ENCODE measurements around the gene GIMAP6. TPM values are rescaled to one million over a fixed set of nuclear protein-coding genes. Genes with fewer than 3 reads are reported as not detected.
A peak's percentile ranks its signal among the peaks of the same experiment; 100 is the strongest.
"Not testable (repeated sequence)": the region's sequence is repeated elsewhere in the genome, so short reads cannot be mapped to it uniquely, and the experiment has no call there.

Gene GIMAP6
- total RNA-seq, 4 donors from 2014 or later: 14.4 to 68.8 (median 29.4) TPM

DNA sequence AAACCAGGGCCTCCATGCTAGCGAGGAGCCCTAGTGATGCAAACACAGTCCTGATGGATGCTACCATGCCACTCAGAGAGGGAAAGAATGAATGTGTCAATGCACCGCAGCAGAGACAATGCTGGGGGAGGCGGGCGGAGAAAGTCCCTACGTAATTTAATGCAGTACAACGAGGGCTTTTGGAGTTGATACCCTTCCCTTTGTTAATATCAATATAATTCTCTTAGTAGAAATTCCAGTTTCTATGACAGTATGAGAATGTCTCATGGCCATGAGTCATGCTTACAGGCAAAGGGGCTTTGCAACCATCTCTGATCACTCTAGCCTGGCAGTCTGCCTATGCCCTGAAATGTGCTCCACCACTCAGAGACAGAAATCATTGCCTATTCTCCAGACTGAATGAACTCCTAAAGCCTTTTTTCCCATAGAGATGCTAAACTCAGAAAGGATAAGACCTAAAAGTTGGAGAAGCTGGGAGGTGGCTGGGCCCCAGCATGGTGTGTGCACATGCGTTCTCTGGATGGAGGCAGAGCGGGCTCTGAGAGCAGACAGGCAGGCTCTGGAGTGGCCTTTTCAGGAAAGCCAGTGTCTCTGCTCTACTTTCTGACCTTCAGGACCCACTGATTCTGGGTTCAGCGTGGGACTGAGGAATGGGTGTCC, 33.0 kb upstream of the GIMAP6 start:
- Histone ChIP-seq H3K27me3 (no peaks in the 10 kb centered on the region), H3K36me3 (no peaks in the 10 kb centered on the region), H3K27ac (peak overlapping the region in 1 of 4 donors; percentile 40), H3K4me3 (no peak overlapping the region), H3K4me1 (no peaks in the 10 kb centered on the region), H3K9me3 (peaks cover 0 to 3% (median 0%) of the 10 kb centered on the region in 4 donors)
- 86 to 90% methylated on average over 9 of the region's 9 CpGs for WGBS, 2 donors
- TF ChIP-seq POLR2A (IDR thresholded peaks at IDR 0.05) (no peak), EP300 (IDR thresholded peaks at IDR 0.05) (no peak)
- TF ChIP-seq, protein P1, sequence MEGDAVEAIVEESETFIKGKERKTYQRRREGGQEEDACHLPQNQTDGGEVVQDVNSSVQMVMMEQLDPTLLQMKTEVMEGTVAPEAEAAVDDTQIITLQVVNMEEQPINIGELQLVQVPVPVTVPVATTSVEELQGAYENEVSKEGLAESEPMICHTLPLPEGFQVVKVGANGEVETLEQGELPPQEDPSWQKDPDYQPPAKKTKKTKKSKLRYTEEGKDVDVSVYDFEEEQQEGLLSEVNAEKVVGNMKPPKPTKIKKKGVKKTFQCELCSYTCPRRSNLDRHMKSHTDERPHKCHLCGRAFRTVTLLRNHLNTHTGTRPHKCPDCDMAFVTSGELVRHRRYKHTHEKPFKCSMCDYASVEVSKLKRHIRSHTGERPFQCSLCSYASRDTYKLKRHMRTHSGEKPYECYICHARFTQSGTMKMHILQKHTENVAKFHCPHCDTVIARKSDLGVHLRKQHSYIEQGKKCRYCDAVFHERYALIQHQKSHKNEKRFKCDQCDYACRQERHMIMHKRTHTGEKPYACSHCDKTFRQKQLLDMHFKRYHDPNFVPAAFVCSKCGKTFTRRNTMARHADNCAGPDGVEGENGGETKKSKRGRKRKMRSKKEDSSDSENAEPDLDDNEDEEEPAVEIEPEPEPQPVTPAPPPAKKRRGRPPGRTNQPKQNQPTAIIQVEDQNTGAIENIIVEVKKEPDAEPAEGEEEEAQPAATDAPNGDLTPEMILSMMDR (IDR thresholded peaks at IDR 0.05): no peak
- no peak for DNase-seq (ENCODE audit: low spot score in 2 of 2)

DNA sequence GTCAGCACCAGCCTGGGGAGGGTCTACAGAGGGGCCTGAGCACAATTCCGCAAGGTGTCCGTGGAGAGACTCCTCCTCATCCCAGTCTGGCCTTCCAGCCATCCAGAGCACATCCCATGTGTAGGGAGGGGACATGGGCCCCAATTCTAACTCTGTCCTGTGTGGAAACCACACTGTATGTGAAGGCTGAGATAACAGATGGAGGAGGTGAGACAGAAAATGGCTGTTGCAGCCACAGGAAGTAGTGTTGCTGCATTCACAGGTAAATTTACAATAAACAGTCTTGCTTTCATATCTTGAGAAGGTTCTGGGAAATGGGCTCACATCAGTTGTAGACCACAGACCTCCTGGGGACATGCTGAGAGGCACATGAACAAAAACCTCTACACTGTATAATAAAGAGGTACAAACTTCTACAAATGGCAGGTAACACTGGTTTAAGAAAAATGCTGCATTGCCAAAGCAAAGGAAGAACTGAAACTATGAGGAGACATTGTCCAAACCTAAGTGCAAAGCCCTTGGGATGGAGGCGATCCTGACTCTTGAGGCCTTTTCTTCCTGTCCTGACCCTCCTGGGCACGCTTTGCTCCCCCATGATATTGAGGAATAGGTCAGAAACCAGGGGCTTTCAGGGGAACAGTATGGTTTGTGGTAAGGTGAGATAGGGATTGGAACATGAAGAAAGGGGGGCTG, 31.8 kb upstream of the GIMAP6 start:
- TF ChIP-seq, protein P1 (IDR thresholded peaks at IDR 0.05): no peak
- no peak for TF ChIP-seq EP300 (IDR thresholded peaks at IDR 0.05)
- WGBS, 2 donors: 87 to 90% methylated on average over 4 of the region's 4 CpGs
- Histone ChIP-seq H3K4me1 (no peaks in the 10 kb centered on the region), H3K36me3 (no peaks in the 10 kb centered on the region), H3K9me3 (peaks cover 0 to 2% (median 0%) of the 10 kb centered on the region in 4 donors), H3K27me3 (no peaks in the 10 kb centered on the region), H3K27ac (peak overlapping the region in 1 of 4 donors; percentile 32), H3K4me3 (no peak overlapping the region)
- no peak for DNase-seq (ENCODE audit: low spot score in 2 of 2)

DNA sequence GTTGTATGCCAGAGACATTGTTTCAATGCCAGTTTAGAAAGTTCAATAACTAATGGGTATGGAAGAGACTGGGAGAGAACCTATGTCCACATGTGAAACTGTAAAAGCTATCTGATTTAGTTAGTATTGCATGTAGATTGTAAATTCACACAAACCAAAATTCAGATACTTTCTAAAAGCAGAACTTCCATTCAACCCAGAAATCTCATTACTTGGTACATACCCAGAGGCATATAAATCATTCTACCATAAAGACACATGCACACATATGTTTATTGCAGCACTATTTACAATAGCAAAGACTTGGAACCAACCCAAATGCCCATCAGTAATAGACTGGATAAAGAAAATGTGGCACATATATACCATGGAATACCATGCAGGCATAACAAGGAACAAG, 30.6 kb upstream of the GIMAP6 start:
- DNase-seq (ENCODE audit: low spot score in 2 of 2); H3K4me1 ChIP-seq: not testable (repeated sequence)

DNA sequence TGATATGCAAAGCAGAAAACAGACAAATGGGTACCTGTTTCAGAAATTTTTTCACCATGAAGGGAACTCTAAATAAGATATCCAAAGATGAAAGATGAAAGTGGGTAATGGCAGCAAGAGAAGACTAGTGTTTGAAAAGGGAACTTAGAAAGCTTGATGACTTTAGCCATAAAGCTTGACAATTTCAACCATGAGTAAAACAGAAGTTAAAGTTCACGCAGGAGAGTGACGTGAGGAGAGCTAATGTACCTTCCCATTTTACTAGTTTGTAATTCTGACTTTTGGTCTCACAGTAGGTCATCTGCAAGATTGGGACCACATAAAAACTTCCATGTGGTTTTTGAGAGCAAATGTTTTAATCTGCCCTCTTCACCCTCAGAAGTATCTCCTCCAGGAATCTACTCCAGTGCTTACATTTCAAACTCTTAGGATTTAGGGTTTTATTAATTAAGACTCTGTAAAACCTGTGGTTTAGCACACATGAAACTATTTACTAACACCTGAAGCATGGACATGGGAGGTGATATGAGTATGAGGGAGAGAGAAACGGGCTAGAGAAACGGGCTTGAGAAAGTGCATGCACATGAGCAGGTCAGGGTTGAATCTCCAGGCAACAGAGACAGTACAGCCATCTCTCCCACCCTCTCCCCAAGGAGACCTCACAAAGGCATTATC, 28.9 kb upstream of the GIMAP6 start:
- TF ChIP-seq, protein P1 (IDR thresholded peaks at IDR 0.05): no peak
- TF ChIP-seq POLR2A (IDR thresholded peaks at IDR 0.05): no peak
- no peak for TF ChIP-seq EP300 (IDR thresholded peaks at IDR 0.05)
- Histone ChIP-seq H3K4me3 (no peak overlapping the region), H3K36me3 (no peaks in the 10 kb centered on the region), H3K27ac (no peak overlapping the region), H3K9me3 (peaks cover 0 to 9% (median 0%) of the 10 kb centered on the region in 4 donors), H3K4me1 (no peaks in the 10 kb centered on the region), H3K27me3 (no peaks in the 10 kb centered on the region)
- no peak for DNase-seq (ENCODE audit: low spot score in 2 of 2)
- WGBS, 2 donors: 76 to 78% methylated on average over 4 of the region's 4 CpGs

More for the DNA sequence above, 30.6 kb upstream of the GIMAP6 start:
- H3K27me3 ChIP-seq, H3K36me3 ChIP-seq, H3K9me3 ChIP-seq, H3K4me3 ChIP-seq, H3K27ac ChIP-seq: not testable (repeated sequence)

DNA sequence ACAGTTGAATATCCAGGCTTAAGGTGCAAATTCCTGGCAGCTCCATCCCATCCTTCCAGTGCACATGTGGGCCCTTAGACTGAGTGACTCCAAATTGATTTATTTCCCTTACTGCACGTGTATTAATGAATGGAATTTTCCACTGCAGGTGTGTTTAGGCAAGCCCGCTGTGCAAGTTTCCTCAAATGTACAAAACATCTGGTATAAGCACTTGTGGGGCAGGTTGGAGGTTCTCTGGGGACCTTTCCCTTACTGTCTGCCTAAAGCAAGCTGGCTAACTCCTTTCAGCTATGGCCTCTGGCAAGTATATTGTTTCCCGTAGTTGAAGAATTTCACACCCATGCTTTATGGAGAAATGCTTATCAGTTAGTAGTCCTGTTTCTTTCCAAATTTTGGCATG, 25.3 kb upstream of the GIMAP6 start:
- Histone ChIP-seq H3K27me3 (no peaks in the 10 kb centered on the region), H3K4me3 (no peak overlapping the region), H3K9me3 (peaks cover 0 to 9% (median 0%) of the 10 kb centered on the region in 4 donors), H3K27ac (no peak overlapping the region), H3K4me1 (no peaks in the 10 kb centered on the region), H3K36me3 (no peaks in the 10 kb centered on the region)
- WGBS, 2 donors: 61 to 68% methylated on average over 3 of the region's 3 CpGs
- no peak for TF ChIP-seq EP300 (IDR thresholded peaks at IDR 0.05)
- TF ChIP-seq POLR2A (IDR thresholded peaks at IDR 0.05): no peak
- TF ChIP-seq, protein P1 (IDR thresholded peaks at IDR 0.05): no peak
- DNase-seq (ENCODE audit: low spot score in 2 of 2): no peak

Measured in tibial nerve (tissue), 4 donors.